Prostate gland (tissue), 2 donors: ENCODE results near the gene LCP2. TPM values are rescaled to one million over a fixed set of nuclear protein-coding genes. Genes with fewer than 3 reads are reported as not detected.
A peak's percentile ranks its signal among the peaks of the same experiment; 100 is the strongest.

Experiments
- DNase-seq: peaks from one replicate; pipeline ENCODE4 v3.0.0-alpha.2; 2019; ENCODE audit warnings: low spot score
- H3K27ac ChIP-seq, 2 donors: fragments of 200-600 bp; sonication (generic); 2 replicates each; pipeline ENCODE4 v1.5.1; 2017 to 2019
- H3K27me3 ChIP-seq: fragments of 200-600 bp; sonication (generic); replicated peaks from 2 replicates; pipeline ENCODE4 v1.5.1; 2019; ENCODE audit not compliant: insufficient read depth
- H3K36me3 ChIP-seq, 2 donors: fragments of 200-600 bp; sonication (generic); 1 replicate in 1 of 2; 2 replicates in 1 of 2; pipeline versions ENCODE4 v1.5.1 to v1.8.1; 2017 to 2019
- H3K4me1 ChIP-seq: fragments of 200-600 bp; sonication (generic); replicated peaks from 2 replicates; pipeline ENCODE4 v1.5.1; 2019
- H3K4me3 ChIP-seq, 2 donors: fragments of 200-600 bp; sonication (generic); 2 replicates each; pipeline ENCODE4 v1.5.1; 2017 to 2019
- H3K9me3 ChIP-seq: fragments of 200-600 bp; sonication (generic); 2 replicates; pipeline ENCODE4 v1.5.1; 2017
- CTCF ChIP-seq, 4 experiments: fragments of 200-600 bp in 2 of 4; fragments of 450-650 bp in 2 of 4; sonication (generic) in 2 of 4; IDR thresholded peaks; 1 replicate in 3 of 4; 2 replicates in 1 of 4; pipeline ENCODE4 v1.5.1; 2016 to 2019; ENCODE audit warnings: antibody characterized with exemption in 4 of 4, mild to moderate bottlenecking in 2 of 4, moderate library complexity in 2 of 4
- POLR2A ChIP-seq: fragments of 450-650 bp; IDR thresholded peaks from one replicate; pipeline ENCODE4 v1.6.1; 2016; ENCODE audit warnings: antibody characterized with exemption, mild to moderate bottlenecking
- POLR2AphosphoS5 ChIP-seq: sonication (generic); formaldehyde crosslinking; IDR thresholded peaks from one replicate; pipeline ENCODE4 v1.6.1; 2017; ENCODE audit warnings: antibody characterized with exemption
- WGBS: methylation state at CpG from one replicate; pipeline ENCODE4 v1.1.5; 2018; 5-methylcytosine and 5-hydroxymethylcytosine counted together
- intact Hi-C: fragments of 100-400 bp; cut with DNase I; formaldehyde crosslinking; loops from one replicate; pipeline ENCODE4 v1.14.2; 2022
- total RNA-seq, 2 donors: library from RNA; depleted of rRNA; stranded (reverse); fragments of >200 nt; gene quantifications; one replicate each; pipeline ENCODE4 v1.1.0, GENCODE V29; 2016

LCP2 gene
- total RNA-seq, 2 donors from 2014 or later = 3.3 to 11.3 TPM

GRCh38 chr5:170268884-170269283 lies 28.7 kb downstream of the LCP2 start:
- H3K36me3 ChIP-seq = no peaks in the 10 kb centered on the region
- no peaks in the 10 kb centered on the region for H3K9me3 ChIP-seq
- peaks cover 4% of the 10 kb centered on the region for H3K27me3 ChIP-seq
- no peak for DNase-seq
- H3K27ac ChIP-seq = peak overlapping the region; percentile 31 to 42
- TF ChIP-seq POLR2A = no peak
- no peak overlapping the region for H3K4me3 ChIP-seq
- WGBS = 16% methylated on average over 3 of the region's 3 CpGs
- H3K4me1 ChIP-seq = no peaks in the 10 kb centered on the region
- intact Hi-C loops = loop anchor here (5.0 kb wide), 2 partner anchors 123 to 153 kb away; no protein-coding TSS in a partner anchor

GRCh38 chr5:170268153-170268689 lies 29.4 kb downstream of the LCP2 start:
- Histone ChIP-seq H3K4me1 (no peaks in the 10 kb centered on the region), H3K9me3 (no peaks in the 10 kb centered on the region), H3K27ac (peak overlapping the region; percentile 42 to 43), H3K36me3 (no peaks in the 10 kb centered on the region), H3K27me3 (peaks cover 4% of the 10 kb centered on the region), H3K4me3 (no peak overlapping the region)
- intact Hi-C loops = loop anchor here (5.0 kb wide), 2 partner anchors 124 to 154 kb away; no protein-coding TSS in a partner anchor
- WGBS = 32% methylated on average over 15 of the region's 15 CpGs
- no peak for DNase-seq
- TF ChIP-seq CTCF (IDR thresholded peaks at IDR 0.05) = no peak
- no peak for TF ChIP-seq POLR2A
- no peak for TF ChIP-seq POLR2AphosphoS5

GRCh38 chr5:170267431-170268152 lies 30.0 kb downstream of the LCP2 start:
- H3K4me1 ChIP-seq = no peaks in the 10 kb centered on the region
- TF ChIP-seq POLR2A (no peak), POLR2AphosphoS5 (peak; percentile 7), CTCF (IDR thresholded peaks at IDR 0.05) (peak; percentile 37 to 81 (median 74))
- intact Hi-C loops = loop anchor here (5.0 kb wide), 2 partner anchors 125 to 155 kb away; no protein-coding TSS in a partner anchor
- no peaks in the 10 kb centered on the region for H3K36me3 ChIP-seq
- H3K27ac ChIP-seq = peak overlapping the region; percentile 42 to 43
- peaks cover 4% of the 10 kb centered on the region for H3K27me3 ChIP-seq
- peak; percentile 53 for DNase-seq
- H3K4me3 ChIP-seq = no peak overlapping the region
- 28% methylated on average over 16 of the region's 16 CpGs for WGBS
- H3K9me3 ChIP-seq = no peaks in the 10 kb centered on the region

GRCh38 chr5:170266570-170267381 lies 30.8 kb downstream of the LCP2 start:
- no peaks in the 10 kb centered on the region for H3K4me1 ChIP-seq
- peaks cover 4% of the 10 kb centered on the region for H3K27me3 ChIP-seq
- peak overlapping the region; percentile 17 to 42 for H3K27ac ChIP-seq
- no peaks in the 10 kb centered on the region for H3K9me3 ChIP-seq
- WGBS = 48% methylated on average over 17 of the region's 17 CpGs
- no peak for DNase-seq
- H3K4me3 ChIP-seq = no peak overlapping the region
- intact Hi-C loops = loop anchor here (5.0 kb wide), 2 partner anchors 126 to 156 kb away; no protein-coding TSS in a partner anchor
- H3K36me3 ChIP-seq = no peaks in the 10 kb centered on the region
- no peak for TF ChIP-seq POLR2AphosphoS5
- no peak for TF ChIP-seq CTCF (IDR thresholded peaks at IDR 0.05)
- no peak for TF ChIP-seq POLR2A

- 25% methylated on average over 5 of the region's 5 CpGs for WGBS
- H3K4me3 ChIP-seq = no peak overlapping the region
- no peaks in the 10 kb centered on the region for H3K36me3 ChIP-seq
- H3K27me3 ChIP-seq = peaks cover 4% of the 10 kb centered on the region
- intact Hi-C loops = loop anchor here (5.0 kb wide), 2 partner anchors 127 to 157 kb away; no protein-coding TSS in a partner anchor
- no peak for DNase-seq
- TF ChIP-seq CTCF (IDR thresholded peaks at IDR 0.05) = no peak
- peak; percentile 4 for TF ChIP-seq POLR2AphosphoS5
- H3K4me1 ChIP-seq = no peaks in the 10 kb centered on the region
- peak overlapping the region in 1 of 2 donors; percentile 42 for H3K27ac ChIP-seq
- H3K9me3 ChIP-seq = no peaks in the 10 kb centered on the region
These were observed 32.1 kb downstream of the LCP2 start for GRCh38 chr5:170265522-170265921.
